ENCODE measurements around the gene MB. TPM values are rescaled to one million over a fixed set of nuclear protein-coding genes. Genes with fewer than 3 reads are reported as not detected.

Gene MB
- total RNA-seq, 2 donors from 2014 or later, result 9.9 to 71.8 TPM

- 96% methylated on average over 3 of the region's 4 CpGs for WGBS
- H3K27me3 ChIP-seq (replicated peaks; ENCODE audit: insufficient read depth), result no peaks in the 10 kb centered on the region
- no peak overlapping the region for H3K4me3 ChIP-seq
- intact Hi-C loops (cut with DNase I), result no loop called here
- no peaks in the 10 kb centered on the region for H3K9me3 ChIP-seq
- no peak for DNase-seq (ENCODE audit: low spot score)
- TF ChIP-seq CTCF (IDR thresholded peaks at IDR 0.05) (no peak), POLR2AphosphoS5 (IDR thresholded peaks at IDR 0.05) (no peak), POLR2A (IDR thresholded peaks at IDR 0.05) (no peak)
- H3K36me3 ChIP-seq, result no peaks in the 10 kb centered on the region
- no peak overlapping the region for H3K27ac ChIP-seq
- H3K4me1 ChIP-seq (replicated peaks), result no peaks in the 10 kb centered on the region
Observed at GRCh38 chr22:35645646-35646045, 28.5 kb upstream of the MB start.

GRCh38 chr22:35643991-35644390 lies 26.9 kb upstream of the MB start:
- Histone ChIP-seq H3K27ac (no peak overlapping the region), H3K9me3 (no peaks in the 10 kb centered on the region), H3K27me3 (replicated peaks; ENCODE audit: insufficient read depth) (no peaks in the 10 kb centered on the region), H3K36me3 (no peaks in the 10 kb centered on the region), H3K4me1 (replicated peaks) (no peaks in the 10 kb centered on the region), H3K4me3 (no peak overlapping the region)
- 89% methylated on average over 1 of the region's 1 CpG for WGBS
- TF ChIP-seq CTCF (IDR thresholded peaks at IDR 0.05) (no peak), POLR2A (IDR thresholded peaks at IDR 0.05) (no peak), POLR2AphosphoS5 (IDR thresholded peaks at IDR 0.05) (no peak)
- intact Hi-C loops (cut with DNase I), result no loop called here
- no peak for DNase-seq (ENCODE audit: low spot score)

- no peaks in the 10 kb centered on the region for H3K4me1 ChIP-seq (replicated peaks)
- no peaks in the 10 kb centered on the region for H3K9me3 ChIP-seq
- intact Hi-C loops (cut with DNase I), result no loop called here
- no peaks in the 10 kb centered on the region for H3K36me3 ChIP-seq
- TF ChIP-seq POLR2AphosphoS5 (IDR thresholded peaks at IDR 0.05) (no peak), POLR2A (IDR thresholded peaks at IDR 0.05) (no peak), CTCF (IDR thresholded peaks at IDR 0.05) (no peak)
- no peaks in the 10 kb centered on the region for H3K27me3 ChIP-seq (replicated peaks; ENCODE audit: insufficient read depth)
- no peak overlapping the region for H3K27ac ChIP-seq
- DNase-seq (ENCODE audit: low spot score), result no peak
- 77% methylated on average over 2 of the region's 2 CpGs for WGBS
- H3K4me3 ChIP-seq, result no peak overlapping the region
Observed at GRCh38 chr22:35642305-35642741, 25.2 kb upstream of the MB start.

- no peak for DNase-seq (ENCODE audit: low spot score)
- TF ChIP-seq POLR2AphosphoS5 (IDR thresholded peaks at IDR 0.05) (no peak), CTCF (IDR thresholded peaks at IDR 0.05) (no peak), POLR2A (IDR thresholded peaks at IDR 0.05) (no peak)
- intact Hi-C loops (cut with DNase I), result no loop called here
- H3K36me3 ChIP-seq, result no peaks in the 10 kb centered on the region
- H3K27me3 ChIP-seq (replicated peaks; ENCODE audit: insufficient read depth), result no peaks in the 10 kb centered on the region
- 72% methylated on average over 7 of the region's 7 CpGs for WGBS
- H3K27ac ChIP-seq, result no peak overlapping the region
- no peaks in the 10 kb centered on the region for H3K4me1 ChIP-seq (replicated peaks)
- no peaks in the 10 kb centered on the region for H3K9me3 ChIP-seq
- no peak overlapping the region for H3K4me3 ChIP-seq
Observed at GRCh38 chr22:35641494-35642120, 24.5 kb upstream of the MB start.

GRCh38 chr22:35638410-35638809 lies 21.3 kb upstream of the MB start:
- WGBS, result 41% methylated on average over 13 of the region's 13 CpGs
- H3K4me1 ChIP-seq (replicated peaks), result no peaks in the 10 kb centered on the region
- intact Hi-C loops (cut with DNase I), result loop anchor here (5.0 kb wide), 1 partner anchor 89 kb away; no protein-coding TSS in a partner anchor
- TF ChIP-seq POLR2A (IDR thresholded peaks at IDR 0.05) (no peak), POLR2AphosphoS5 (IDR thresholded peaks at IDR 0.05) (peak; percentile 56), CTCF (IDR thresholded peaks at IDR 0.05) (no peak)
- no peak for DNase-seq (ENCODE audit: low spot score)
- H3K9me3 ChIP-seq, result no peaks in the 10 kb centered on the region
- no peak overlapping the region for H3K4me3 ChIP-seq
- H3K36me3 ChIP-seq, result no peaks in the 10 kb centered on the region
- no peaks in the 10 kb centered on the region for H3K27me3 ChIP-seq (replicated peaks; ENCODE audit: insufficient read depth)
- peak overlapping the region; percentile 59 to 63 for H3K27ac ChIP-seq

Measured in prostate gland (tissue), 2 donors.